Astrocyte of the spinal cord (primary cell): ENCODE measurements around the gene PRTFDC1.

Source experiments
- DNase-seq: peaks from one replicate; pipeline ENCODE4 v3.0.0; 2011; ENCODE audit warnings: low read depth, low spot score
- H3K4me3 ChIP-seq: 2 replicates; pipeline ENCODE4 v1.5.1; 2011; ENCODE audit warnings: low read depth, mild to moderate bottlenecking, low read length, moderate library complexity
- in situ Hi-C: cut with HindIII; loops from 2 replicates; pipeline ENCODE4 v1.10.0; 2017; ENCODE audit warnings: low sequenced_read_pairs
- TF ChIP-seq, protein P1 (sequence below): IDR thresholded peaks from 2 replicates; pipeline ENCODE4 v1.5.1; 2012; ENCODE audit warnings: low read depth, mild to moderate bottlenecking, low read length, inconsistent platforms

Gene PRTFDC1

GRCh38 chr10:24851629-24852028 lies 100.8 kb downstream of the PRTFDC1 start:
- TF ChIP-seq, protein P1, sequence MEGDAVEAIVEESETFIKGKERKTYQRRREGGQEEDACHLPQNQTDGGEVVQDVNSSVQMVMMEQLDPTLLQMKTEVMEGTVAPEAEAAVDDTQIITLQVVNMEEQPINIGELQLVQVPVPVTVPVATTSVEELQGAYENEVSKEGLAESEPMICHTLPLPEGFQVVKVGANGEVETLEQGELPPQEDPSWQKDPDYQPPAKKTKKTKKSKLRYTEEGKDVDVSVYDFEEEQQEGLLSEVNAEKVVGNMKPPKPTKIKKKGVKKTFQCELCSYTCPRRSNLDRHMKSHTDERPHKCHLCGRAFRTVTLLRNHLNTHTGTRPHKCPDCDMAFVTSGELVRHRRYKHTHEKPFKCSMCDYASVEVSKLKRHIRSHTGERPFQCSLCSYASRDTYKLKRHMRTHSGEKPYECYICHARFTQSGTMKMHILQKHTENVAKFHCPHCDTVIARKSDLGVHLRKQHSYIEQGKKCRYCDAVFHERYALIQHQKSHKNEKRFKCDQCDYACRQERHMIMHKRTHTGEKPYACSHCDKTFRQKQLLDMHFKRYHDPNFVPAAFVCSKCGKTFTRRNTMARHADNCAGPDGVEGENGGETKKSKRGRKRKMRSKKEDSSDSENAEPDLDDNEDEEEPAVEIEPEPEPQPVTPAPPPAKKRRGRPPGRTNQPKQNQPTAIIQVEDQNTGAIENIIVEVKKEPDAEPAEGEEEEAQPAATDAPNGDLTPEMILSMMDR: no peak
- peak; percentile 87 for DNase-seq
- H3K4me3 ChIP-seq: no peak overlapping the region
- in situ Hi-C loops: no loop called here

DNA sequence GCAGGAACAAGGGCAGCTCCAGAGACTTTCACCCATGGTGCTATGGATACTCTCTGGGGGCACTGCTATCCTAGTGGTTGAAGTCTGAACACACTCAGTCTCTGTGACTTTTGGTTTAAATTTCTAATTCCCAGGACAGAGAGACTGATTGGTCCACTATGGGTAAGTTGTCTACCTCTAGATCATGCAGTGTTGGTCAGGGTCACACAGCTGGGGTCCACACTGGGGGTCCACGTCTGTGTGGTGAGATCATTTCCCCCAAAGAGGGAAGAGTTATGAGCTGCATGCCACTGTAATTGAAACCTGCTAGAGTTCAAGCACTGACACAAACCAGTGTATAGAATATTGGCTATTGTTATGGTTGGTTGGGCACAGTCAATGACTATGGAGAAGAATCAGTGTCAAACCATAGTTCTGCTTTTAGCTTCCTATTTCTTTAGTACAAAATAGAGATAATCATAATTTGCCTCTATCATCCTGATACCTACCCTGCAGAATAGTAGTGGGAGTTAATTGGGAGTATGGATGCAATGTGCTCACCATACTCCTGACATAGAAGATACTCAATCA lies 101.6 kb downstream of the PRTFDC1 start:
- in situ Hi-C loops: no loop called here
- no peak overlapping the region for H3K4me3 ChIP-seq
- DNase-seq: peak; percentile 57
- TF ChIP-seq, protein P1: no peak

DNA sequence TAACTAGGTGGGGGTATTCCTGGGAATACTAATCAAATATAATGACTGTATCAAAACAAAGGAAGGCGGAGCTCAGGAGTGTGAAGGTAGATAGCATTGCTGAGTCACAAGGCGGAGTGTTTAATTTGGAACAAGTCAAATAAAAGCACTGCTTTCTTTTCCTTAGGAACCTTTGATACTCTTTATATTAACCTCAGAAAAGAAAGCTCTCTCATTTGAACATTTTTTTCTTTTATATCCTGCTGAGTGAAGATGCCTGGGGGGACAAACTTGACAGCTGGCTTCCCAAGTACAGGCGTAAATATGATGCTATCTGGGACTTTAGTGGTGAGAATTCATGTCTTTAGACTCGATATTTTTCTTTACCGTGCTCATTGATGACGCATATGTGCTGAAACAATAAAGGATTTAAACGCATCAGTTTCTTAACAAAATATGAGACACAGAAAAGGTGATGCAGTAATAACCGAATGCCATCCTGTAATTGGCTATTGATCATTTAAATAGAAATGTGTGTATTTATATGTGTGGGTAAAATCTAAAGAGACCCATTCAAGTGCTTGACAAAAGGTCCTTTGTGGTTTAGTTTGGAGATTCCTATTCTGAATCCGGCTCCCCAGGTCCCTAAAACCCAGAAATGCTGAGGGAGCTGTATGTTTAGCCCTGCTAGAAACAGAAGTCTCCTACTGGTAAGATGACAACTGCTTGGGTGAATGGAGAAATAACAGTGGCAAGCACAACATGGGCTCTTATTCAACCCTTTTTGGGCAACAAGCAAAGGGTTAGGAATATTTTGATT lies 102.7 kb downstream of the PRTFDC1 start:
- DNase-seq: peak; percentile 77
- in situ Hi-C loops: no loop called here
- TF ChIP-seq, protein P1: no peak
- no peak overlapping the region for H3K4me3 ChIP-seq

DNA sequence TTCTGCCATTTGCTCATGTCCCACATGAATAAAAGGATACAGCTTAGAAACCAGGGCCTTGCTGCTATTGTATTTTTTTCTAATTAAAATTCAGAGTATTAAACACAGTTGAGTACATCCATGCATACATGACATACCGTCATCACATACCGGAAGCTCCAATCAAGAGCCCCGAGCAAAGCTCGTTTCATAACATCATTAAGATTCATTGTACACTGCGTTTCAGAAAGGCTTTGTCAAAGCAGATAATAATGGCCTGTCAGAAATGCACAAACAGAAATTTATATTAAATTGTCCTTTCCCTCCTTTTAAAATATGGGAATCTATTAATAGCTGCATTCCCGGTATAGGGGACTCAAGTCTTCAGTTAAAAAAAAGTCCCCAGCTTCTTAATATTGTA lies 103.4 kb downstream of the PRTFDC1 start:
- no peak for DNase-seq
- in situ Hi-C loops: no loop called here
- TF ChIP-seq, protein P1: no peak
- no peak overlapping the region for H3K4me3 ChIP-seq

DNA sequence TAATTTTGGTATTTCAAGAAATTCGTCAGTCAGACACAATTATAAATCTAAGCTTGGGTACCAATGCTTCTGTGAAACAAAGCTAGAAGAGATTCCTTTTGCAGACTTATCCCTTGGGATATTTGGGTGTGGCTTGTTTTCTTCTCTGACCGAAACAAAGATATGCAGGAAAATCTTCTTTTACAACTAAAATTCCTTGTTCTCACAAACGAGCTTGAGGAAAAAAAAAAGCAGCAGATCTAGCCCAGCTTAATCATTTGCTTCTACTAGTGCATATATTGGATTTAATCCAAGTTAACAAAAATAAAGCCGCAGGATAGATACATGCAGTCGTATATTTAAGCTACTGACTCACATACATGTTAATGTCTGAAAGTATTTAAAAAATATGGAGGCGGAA lies 104.2 kb downstream of the PRTFDC1 start:
- TF ChIP-seq, protein P1: no peak
- peak; percentile 44 for DNase-seq
- in situ Hi-C loops: no loop called here
- no peak overlapping the region for H3K4me3 ChIP-seq

GRCh38 chr10:24847112-24848070 lies 105.0 kb downstream of the PRTFDC1 start:
- DNase-seq: no peak
- H3K4me3 ChIP-seq: no peak overlapping the region
- in situ Hi-C loops: no loop called here
- TF ChIP-seq, protein P1: no peak
